ENCODE measurements around the gene RUFY2.
"Not testable (repeated sequence)": the region's sequence is repeated elsewhere in the genome, so short reads cannot be mapped to it uniquely, and the experiment has no call there.

Gene RUFY2, protein sequence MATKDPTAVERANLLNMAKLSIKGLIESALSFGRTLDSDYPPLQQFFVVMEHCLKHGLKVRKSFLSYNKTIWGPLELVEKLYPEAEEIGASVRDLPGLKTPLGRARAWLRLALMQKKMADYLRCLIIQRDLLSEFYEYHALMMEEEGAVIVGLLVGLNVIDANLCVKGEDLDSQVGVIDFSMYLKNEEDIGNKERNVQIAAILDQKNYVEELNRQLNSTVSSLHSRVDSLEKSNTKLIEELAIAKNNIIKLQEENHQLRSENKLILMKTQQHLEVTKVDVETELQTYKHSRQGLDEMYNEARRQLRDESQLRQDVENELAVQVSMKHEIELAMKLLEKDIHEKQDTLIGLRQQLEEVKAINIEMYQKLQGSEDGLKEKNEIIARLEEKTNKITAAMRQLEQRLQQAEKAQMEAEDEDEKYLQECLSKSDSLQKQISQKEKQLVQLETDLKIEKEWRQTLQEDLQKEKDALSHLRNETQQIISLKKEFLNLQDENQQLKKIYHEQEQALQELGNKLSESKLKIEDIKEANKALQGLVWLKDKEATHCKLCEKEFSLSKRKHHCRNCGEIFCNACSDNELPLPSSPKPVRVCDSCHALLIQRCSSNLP

GRCh38 chr10:68406815-68407548 lies at the start of gene RUFY2:
Gene RUFY2 (minus strand): TSS chr10:68407277. CDS start chr10:68407189, 88 bp downstream.
- DNase-seq = peak; percentile 75

GRCh38 chr10:68449698-68450097 lies 42.6 kb upstream of the RUFY2 start:
- not testable (repeated sequence) for DNase-seq

DNA sequence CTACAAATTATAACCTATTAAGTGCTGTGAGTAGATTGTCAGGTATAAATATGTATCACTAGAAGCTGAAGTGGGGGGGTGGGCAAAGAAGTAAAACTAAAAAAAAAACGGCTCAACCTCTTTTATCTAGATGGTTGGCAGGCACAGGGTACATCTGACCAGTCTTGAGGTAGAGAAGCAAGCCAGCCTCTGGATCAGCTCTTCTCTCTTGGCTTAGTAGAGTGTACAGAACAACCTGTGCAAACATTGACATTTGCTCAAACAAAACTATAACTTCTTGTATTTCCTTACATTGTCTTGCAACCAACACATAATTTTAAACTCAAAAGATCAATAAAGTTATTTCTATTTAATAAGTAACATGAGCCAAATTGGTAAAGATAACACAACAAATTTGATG lies 39.1 kb upstream of the RUFY2 start:
- DNase-seq = no peak

- DNase-seq = no peak
Observed at GRCh38 chr10:68442971-68443370, 35.9 kb upstream of the RUFY2 start.

DNA sequence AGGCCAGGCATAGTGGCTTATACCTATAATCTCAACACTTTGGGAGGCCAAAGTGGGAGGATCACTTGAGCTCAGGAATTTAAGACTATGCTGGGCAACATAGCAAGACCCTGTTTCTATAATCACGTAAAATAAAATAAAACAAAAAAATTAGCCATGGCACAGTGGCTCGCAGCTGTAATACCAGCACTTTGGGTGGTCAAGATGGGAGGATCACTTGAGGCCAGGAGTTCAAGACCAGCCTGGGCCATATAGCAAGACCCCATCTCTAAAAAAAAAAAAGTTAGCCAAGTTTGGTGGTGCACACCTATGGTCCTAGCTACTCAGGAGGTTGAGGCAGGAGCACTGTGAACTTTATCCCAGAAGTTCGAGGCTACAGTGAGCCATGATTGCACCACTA lies 33.8 kb upstream of the RUFY2 start:
- DNase-seq = no peak

GRCh38 chr10:68435803-68436202 lies 28.7 kb upstream of the RUFY2 start:
- DNase-seq = no peak

GRCh38 chr10:68434657-68435056 lies 27.6 kb upstream of the RUFY2 start:
- no peak for DNase-seq

DNA sequence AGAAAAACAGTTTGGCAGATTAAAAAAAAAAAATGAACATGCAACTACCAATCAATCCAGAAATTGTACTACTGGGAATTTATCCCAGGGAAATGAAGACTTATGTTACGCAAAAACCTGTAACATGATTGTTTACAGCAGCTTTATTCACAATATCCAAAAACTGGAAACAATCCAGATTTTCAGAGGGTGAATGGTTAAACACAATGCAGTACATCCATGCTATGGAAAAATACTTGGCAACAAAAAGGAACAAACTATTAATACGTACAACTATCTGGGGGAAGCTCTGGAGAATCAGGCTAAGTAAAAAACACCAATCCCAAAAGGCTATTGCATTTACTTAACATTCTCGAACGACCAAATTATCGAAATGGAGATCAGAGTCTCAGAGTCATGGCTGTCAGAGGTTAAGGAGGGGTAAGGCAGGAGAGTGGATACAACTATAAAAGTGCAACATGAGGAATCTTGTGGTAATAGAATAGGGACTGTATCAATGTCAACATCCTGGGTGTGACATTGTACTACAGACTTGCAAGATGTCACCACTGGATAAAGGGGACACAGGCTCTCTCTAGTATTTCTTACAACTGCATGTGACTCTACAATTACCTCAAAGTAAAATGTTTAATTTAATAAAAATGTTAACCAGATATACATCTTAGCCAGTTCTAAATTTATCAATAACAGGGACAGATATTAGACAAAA lies 21.5 kb upstream of the RUFY2 start:
- DNase-seq = no peak

DNA sequence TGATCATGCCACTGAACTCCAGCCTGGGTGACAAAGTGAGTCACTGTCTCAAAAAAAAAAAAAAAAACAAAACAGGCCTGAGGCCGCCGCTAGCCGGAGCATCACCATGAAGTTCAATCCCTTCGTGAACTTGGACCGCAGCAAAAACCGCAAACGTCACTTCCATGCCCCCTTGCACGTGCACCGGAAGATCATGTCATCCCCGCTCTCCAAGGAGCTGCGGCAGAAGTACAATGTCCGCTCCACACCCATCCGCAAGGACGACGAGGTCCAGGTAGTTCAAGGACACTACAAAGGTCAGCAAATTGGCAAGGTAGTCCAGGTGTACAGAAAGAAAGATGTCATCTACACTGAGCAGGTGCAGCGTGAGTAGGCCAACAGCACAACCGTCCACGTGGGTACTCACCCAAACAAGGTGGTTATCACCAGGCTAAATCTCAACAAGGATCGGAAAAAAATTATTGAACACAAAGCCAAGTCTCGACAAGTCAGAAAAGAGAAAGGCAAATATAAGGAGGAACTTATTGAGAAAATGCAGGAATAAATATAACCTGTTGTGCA lies 17.5 kb upstream of the RUFY2 start:
- DNase-seq = no peak

GRCh38 chr10:68423522-68423921 lies 16.4 kb upstream of the RUFY2 start:
- peak; percentile 27 for DNase-seq

DNA sequence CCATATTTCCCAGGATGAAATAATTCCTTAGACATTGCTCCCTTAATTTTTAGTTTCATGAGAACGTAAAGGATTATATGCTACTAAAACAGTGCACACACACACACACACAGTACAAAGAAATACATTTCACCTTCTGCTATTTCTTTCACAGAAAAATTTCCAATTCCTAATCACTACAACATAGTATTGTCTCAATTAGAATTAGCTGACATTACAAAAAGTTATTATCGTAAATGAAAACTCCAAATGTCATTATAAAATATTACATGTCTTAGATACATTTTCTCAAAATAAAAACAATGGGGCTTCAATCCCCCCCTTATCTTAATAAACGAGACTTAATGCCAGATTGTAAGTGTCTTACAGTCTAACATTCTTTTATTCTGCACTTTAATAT lies 12.3 kb upstream of the RUFY2 start:
- no peak for DNase-seq

DNA sequence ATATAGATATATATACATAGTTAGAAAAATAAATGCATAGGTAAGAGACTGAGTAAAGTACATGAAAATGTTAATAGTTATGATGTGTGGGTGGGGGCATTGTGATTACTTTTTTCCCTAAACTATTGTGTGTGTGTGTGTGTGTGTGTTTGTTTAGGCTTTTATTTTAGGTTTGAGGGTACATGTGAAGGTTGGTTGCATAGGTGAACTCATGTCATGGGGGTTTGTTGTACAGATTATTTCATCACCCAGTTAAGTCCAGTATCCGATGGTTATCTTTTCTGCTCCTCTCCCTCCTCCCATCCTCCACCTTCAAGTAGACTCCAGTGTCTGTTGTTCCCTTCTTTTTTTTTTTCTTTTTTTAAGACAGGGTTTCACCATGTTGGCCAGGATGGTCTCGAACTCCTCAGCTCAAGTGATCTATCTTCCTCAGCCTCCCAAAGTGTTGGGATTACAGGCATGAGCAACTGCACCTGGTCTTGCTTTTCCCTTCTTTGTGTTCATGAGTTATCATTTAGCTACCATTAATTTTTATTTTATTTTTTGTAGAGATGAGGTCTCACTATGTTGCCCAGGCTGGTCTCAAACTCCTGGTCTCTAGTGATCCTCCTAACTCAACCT lies 1.9 kb upstream of the RUFY2 start:
- DNase-seq = no peak

GRCh38 chr10:68406111-68406814 lies 814 bp downstream of the RUFY2 start:
- DNase-seq = peak; percentile 33

- no peak for DNase-seq
Observed at GRCh38 chr10:68403701-68404100, 3.4 kb downstream of the RUFY2 start.

- DNase-seq = no peak
Observed at GRCh38 chr10:68402276-68402675, 4.8 kb downstream of the RUFY2 start.

- no peak for DNase-seq
Observed at GRCh38 chr10:68397005-68397404, 10.1 kb downstream of the RUFY2 start.

- no peak for DNase-seq
Observed at GRCh38 chr10:68385740-68386139, 21.3 kb downstream of the RUFY2 start.

DNA sequence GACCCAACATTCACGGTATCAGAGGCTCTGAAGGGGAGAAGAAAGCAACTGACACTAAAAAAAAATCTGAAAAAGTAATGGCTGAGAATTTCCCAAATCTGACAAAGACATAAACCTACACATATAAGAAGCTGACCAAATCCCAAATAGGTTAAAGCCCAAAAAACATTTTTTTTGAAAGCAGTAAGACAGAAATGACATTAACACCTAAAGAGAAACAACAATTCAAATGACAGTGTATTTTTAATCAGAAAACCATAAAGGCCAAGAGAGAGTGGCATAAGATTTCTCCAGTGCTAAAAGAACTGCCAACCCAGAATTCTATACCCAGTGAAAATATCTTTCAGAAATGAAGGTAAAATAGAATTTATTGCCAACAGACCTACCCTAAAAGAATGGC lies 35.5 kb downstream of the RUFY2 start:
- no peak for DNase-seq

- no peak for DNase-seq
Observed at GRCh38 chr10:68367121-68367520, 40.0 kb downstream of the RUFY2 start.

DNA sequence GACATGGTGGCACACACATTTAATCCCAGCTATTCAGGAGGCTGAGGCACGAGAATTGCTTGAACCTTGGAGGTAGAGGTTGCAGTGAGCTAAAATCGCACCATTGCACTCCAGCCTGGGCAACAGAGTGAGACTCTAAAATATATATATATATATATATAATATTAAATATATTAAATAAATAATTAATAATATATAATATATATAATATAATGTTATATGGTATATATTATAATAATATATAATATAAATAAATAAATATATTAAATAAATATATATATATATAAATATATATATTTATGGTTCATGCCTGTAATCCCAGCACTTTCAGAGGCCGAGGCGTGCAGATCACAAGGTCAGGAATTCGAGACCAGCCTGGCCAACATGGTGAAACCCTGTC lies 40.5 kb downstream of the RUFY2 start:
- no peak for DNase-seq

DNA sequence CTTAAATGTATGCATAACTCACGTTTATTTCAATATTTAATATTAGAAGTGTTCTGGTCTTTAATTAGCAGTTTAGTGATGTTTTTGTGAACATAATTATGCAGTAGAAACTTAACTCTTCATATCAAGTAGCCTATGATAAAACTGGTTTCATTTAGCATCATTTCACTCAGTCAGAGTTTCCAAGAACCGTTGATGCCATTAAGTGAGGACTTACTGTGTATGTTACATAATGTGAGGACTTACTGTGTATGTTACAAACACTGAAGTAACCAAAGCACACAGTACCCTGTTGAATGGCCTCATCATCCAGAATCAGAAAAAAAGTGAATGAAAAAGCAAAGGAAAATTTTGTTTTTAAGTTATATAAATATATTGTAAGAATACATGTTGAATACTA lies 41.5 kb downstream of the RUFY2 start:
- DNase-seq = peak; percentile 62
